ENCODE data around the gene LPO.

The LPO gene

DNA sequence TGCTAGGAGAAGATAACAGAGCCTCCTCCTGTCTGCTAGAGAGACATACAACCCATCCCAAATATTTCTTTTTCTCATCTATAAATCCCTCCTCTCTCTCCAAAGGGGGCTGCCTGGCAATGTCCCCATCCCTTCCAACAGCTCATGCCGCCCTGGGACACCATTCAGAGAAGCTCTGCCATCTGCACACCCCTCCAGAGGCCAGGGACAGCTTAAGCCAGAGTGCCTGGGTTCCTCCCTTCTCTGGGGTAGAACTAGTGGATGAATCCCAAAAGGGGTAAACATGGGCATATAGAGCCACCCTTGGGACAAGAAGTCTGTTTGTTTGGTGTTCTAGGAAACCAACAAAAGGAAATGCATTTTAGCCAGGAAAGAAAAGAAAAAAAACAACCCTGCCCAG lies 2.6 kb upstream of the LPO start:
- TF ChIP-seq, protein P1, sequence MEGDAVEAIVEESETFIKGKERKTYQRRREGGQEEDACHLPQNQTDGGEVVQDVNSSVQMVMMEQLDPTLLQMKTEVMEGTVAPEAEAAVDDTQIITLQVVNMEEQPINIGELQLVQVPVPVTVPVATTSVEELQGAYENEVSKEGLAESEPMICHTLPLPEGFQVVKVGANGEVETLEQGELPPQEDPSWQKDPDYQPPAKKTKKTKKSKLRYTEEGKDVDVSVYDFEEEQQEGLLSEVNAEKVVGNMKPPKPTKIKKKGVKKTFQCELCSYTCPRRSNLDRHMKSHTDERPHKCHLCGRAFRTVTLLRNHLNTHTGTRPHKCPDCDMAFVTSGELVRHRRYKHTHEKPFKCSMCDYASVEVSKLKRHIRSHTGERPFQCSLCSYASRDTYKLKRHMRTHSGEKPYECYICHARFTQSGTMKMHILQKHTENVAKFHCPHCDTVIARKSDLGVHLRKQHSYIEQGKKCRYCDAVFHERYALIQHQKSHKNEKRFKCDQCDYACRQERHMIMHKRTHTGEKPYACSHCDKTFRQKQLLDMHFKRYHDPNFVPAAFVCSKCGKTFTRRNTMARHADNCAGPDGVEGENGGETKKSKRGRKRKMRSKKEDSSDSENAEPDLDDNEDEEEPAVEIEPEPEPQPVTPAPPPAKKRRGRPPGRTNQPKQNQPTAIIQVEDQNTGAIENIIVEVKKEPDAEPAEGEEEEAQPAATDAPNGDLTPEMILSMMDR (IDR thresholded peaks at IDR 0.05), result no peak
- Histone ChIP-seq H3K36me3 (no peaks in the 10 kb centered on the region), H3K9me3 (no peaks in the 10 kb centered on the region), H3K27me3 (peaks cover 50% of the 10 kb centered on the region), H3K4me3 (ENCODE audit: low read depth in 1 of 2, low read length in 1 of 2) (no peak overlapping the region), H3K4me1 (ENCODE audit: control insufficient read depth in 1 of 2, insufficient read depth in 1 of 2, low read depth in 1 of 2, low read length in 1 of 2) (peaks cover 7% of the 10 kb centered on the region in 2 experiments), H3K27ac (no peak overlapping the region)

DNA sequence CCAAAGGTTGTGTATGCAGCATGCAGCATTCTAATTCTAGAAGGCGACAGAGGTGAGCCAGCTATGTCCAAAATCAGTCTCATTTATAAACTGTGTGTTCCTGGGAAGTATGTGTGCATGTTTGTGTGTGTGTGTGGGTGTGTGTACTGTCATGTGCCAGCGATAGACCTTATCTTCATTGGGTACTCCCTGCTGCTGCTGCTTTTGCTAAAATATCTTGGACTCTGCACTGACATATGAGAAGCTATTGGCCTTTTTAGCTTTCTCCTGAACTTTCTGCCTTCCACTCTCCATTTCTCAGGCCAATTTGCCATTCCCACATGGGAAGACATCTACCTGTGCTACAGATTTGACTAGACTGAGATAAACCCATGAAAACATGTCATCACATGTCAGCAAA lies 2.0 kb upstream of the LPO start:
- Histone ChIP-seq H3K4me3 (ENCODE audit: low read depth in 1 of 2, low read length in 1 of 2) (no peak overlapping the region), H3K9me3 (no peaks in the 10 kb centered on the region), H3K4me1 (ENCODE audit: control insufficient read depth in 1 of 2, insufficient read depth in 1 of 2, low read depth in 1 of 2, low read length in 1 of 2) (peaks cover 7% of the 10 kb centered on the region in 2 experiments), H3K27ac (no peak overlapping the region), H3K36me3 (no peaks in the 10 kb centered on the region), H3K27me3 (peaks cover 55% of the 10 kb centered on the region)
- TF ChIP-seq, protein P1 (IDR thresholded peaks at IDR 0.05), result no peak

DNA sequence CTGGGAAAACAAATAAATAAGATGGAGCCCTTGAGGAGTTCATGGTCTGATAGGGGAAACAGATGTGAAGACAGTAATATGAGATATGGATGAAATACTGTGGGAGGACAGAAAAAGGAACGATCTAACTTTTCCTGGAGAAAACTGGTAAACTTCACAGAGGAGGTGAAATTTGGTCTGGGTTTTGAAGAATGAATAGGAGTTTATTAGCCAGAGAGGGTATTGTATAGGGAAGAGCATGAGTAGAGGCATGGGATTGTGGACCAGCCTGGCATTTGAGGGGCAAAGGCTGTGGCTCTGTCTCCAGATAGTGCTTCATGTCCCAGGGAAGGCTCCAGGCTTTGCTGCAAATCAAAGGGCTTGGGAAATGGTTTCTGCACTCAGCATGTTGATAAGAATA lies 1.6 kb downstream of the LPO start:
- Histone ChIP-seq H3K27me3 (peaks cover 66% of the 10 kb centered on the region), H3K36me3 (no peaks in the 10 kb centered on the region)
- TF ChIP-seq, protein P1 (IDR thresholded peaks at IDR 0.05), result no peak

DNA sequence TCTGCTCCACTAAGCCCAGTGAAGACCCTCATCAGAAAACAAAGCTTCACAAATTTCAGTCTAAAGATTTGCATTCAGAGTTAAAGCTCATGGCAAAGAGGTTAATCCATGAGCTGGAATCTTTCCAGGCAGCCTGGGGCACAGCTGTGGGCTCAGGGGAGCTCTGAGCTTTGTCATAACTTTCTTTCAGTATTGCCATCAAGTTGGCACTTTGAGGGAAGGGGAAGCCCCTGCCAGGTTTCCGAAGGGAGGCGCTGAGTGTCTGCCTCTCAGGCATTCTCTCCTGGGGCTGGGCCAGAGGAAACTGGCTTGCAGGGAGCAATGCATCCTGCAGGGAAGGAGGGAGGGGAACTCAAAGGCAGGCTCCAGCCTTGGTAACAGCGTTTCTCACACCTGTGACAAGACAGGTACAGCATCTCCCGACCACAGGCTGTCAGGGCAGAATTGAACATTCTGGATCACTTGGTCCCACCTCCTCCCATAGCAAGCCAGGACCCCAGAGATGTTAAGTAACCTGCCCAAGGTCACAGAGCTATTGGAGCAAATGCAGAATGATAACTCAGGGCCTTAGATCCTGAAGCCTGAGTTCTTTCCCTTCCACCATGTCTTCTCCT lies 3.9 kb downstream of the LPO start:
- no peaks in the 10 kb centered on the region for H3K36me3 ChIP-seq
- peaks cover 7% of the 10 kb centered on the region in 2 experiments for H3K4me1 ChIP-seq (ENCODE audit: control insufficient read depth in 1 of 2, insufficient read depth in 1 of 2, low read depth in 1 of 2, low read length in 1 of 2)
- no peaks in the 10 kb centered on the region for H3K9me3 ChIP-seq
- H3K27ac ChIP-seq, result no peak overlapping the region
- H3K27me3 ChIP-seq, result peaks cover 52% of the 10 kb centered on the region
- H3K4me3 ChIP-seq (ENCODE audit: low read depth in 1 of 2, low read length in 1 of 2), result no peak overlapping the region
- TF ChIP-seq, protein P1 (IDR thresholded peaks at IDR 0.05), result no peak

More for the DNA sequence above, 1.6 kb downstream of the LPO start:
- peaks cover 7% of the 10 kb centered on the region in 2 experiments for H3K4me1 ChIP-seq (ENCODE audit: control insufficient read depth in 1 of 2, insufficient read depth in 1 of 2, low read depth in 1 of 2, low read length in 1 of 2)
- no peak overlapping the region for H3K27ac ChIP-seq
- no peak overlapping the region for H3K4me3 ChIP-seq (ENCODE audit: low read depth in 1 of 2, low read length in 1 of 2)
- no peaks in the 10 kb centered on the region for H3K9me3 ChIP-seq

DNA sequence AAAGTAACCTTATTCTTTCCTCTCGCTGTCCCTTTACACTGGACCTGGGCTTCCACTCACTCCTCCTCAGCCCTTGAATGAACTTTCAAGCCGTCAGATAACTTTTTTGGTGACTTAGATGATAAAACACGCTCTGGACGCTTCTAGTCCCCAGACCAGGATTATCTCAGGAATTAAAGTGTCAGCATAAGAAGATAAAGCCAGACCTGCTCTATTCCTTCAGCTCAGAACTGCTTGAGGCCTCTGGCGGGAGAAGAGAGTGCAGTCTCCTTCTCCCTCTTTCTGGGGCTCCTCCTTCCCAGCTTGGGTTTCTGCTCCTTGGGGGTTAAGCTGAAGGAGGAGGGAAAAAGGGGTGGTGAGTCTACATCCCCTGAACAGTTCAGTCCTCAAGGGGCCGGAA lies 6.6 kb downstream of the LPO start:
- TF ChIP-seq, protein P1 (IDR thresholded peaks at IDR 0.05), result no peak
- Histone ChIP-seq H3K27ac (no peak overlapping the region), H3K4me3 (ENCODE audit: low read depth in 1 of 2, low read length in 1 of 2) (no peak overlapping the region), H3K4me1 (ENCODE audit: control insufficient read depth in 1 of 2, insufficient read depth in 1 of 2, low read depth in 1 of 2, low read length in 1 of 2) (peaks cover 15 to 17% of the 10 kb centered on the region in 2 experiments), H3K27me3 (peaks cover 64% of the 10 kb centered on the region), H3K36me3 (no peaks in the 10 kb centered on the region), H3K9me3 (no peaks in the 10 kb centered on the region)

Measured in neutrophil (primary cell).